Retina (tissue), 1 donor: Measurements from ENCODE around the gene ITGA2.
A peak's percentile ranks its signal among the peaks of the same experiment; 100 is the strongest.

Source experiments
- DNase-seq: peaks from one replicate; pipeline ENCODE4 v3.0.0-alpha.2; 2016

The ITGA2 gene

DNA sequence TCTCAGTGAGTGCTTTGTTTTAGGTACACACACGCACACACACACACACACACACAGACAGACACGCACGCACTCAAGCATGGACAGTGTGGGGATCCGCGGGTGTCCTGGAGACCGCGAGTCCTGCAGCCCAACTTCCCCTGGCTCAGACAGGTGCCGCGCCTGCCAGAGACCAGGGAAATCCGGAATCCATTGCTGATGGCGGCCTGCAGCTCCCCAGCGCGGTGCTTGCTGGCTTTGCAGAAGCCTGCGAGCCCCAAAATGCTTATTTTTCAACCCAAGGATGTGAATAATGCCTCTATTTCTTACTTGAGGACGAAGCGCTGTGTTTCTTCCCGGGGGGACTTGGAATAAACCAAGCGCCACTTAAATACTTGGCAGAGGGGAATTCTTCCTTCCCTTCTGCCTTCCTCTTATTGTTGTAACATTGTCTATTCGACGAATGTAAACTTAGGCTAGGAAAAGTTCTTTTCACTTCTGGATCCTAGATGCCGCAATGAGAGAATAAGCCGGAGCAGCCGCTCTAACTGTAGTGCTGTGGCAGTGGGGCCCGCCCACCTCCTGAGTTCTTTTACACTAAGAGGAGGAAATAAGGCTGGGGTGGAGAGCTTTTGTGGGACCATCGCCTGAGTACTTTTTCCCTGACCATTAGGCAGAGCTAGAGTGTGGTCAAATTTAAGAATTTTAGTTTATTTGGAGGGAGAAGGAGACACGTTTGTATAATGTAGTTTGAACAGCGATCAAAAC lies 802 bp downstream of the ITGA2 start:
- no peak for DNase-seq

DNA sequence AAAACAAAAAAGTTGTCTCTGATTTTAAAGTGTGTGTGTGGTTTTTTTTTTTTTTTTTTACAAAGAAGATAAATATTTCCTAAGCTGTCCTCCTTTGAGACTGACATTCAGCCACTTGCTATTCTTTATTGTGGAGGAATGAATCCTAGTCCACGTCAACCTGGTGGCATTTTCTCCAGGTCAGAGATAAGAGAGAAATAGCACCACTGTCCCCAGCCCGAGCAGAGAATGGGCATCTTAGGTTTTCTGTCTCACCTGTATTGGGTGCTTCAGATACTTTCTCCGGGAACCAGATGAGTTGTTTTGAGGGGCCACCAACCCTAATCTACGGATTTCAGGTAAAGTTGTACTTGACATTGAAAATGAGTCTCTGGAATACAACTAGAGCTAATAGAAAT lies 1.4 kb downstream of the ITGA2 start:
- no peak for DNase-seq

DNA sequence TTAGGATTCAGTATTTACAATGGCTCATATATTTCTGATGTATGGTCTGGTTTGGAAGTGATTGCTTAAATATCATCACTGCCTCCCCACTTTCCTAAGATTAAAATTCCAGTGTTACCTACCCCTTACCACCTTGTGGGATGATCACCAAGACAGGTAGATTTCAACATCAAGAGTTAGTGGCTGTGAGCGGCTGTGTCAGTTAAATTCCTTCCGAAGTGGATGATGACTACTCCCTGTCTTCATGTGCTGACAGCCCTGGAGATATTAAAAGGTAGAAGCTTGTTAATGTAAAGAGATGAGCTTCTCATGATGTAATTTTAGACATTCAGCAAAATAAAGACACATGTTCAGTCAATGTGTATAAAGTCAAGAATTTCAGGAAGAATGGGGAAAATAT lies 4.2 kb downstream of the ITGA2 start:
- DNase-seq, result no peak

DNA sequence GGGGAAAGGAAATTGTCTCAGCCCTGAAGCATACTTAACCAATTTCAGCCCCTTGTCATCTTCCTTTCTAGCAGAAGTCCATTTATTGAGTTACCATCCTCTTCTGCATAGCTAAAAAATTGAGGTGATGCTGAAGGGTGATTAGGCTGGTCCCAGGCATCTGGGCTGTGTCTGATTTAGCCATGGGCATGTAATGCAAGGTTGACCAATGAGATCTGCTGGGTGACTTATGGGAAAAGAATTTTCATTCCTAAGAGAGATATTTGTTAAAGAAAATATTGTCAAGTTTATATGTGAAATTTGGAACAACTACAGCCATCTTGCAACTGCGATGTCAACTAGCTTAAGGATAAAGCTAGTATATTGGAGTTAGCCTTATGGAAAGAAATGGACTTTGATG lies 5.1 kb downstream of the ITGA2 start:
- DNase-seq, result no peak

DNA sequence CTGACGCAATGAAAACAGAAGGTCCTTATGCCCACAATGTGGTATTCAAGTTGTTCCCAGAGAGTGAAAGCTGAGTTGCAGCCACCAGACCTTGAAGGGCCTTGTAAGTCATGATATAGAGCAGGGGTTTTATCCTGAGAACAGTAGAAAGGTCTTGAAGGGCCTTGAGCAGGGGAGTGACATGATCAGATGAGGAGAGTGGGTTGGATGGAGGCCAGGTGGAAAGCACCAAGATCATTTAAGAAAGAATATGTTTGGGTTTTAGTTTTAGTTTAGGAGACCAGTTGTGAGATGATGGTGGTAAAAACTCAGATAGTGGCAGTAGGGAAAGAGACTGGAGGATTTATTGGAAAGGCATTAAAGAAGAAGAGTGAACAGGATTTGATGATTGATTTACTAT lies 5.9 kb downstream of the ITGA2 start:
- DNase-seq, result no peak

DNA sequence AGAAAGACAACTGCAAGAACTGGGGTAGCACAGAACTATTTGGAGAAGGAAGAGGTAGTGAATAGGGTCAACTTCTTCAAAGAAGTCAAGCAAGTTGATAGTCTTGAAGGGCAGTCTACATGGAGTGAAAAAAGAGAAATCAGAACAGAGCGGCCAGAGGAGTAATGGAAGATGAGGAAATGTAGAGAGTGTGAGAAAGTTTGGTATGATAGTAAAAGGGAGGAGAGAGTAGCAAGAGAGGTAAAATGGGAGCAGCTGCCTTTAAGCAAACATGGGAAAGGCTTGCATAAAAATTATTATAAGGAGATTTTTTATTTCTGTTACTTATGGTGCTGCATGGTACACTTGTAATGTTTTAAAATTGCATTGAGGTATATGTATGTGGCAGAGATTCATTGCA lies 6.8 kb downstream of the ITGA2 start:
- no peak for DNase-seq

DNA sequence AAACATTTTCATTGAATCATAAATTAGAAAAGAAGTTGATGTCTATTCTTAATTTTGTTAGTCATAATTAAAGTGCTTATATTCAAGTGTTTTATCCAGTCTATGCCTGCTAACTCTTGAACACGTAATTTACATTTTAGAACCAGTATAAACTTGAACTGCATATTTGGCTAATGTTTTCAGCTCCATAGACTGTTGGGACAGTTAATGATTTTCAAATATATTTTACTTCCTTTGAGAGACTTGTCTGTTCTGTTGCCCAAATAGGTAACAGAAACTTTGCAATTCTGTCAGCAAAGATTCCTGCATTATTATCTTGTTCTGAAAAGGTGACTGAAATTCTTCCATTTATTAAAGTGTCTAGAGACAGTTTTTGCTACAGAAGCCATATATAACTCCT lies 7.8 kb downstream of the ITGA2 start:
- DNase-seq, result no peak

DNA sequence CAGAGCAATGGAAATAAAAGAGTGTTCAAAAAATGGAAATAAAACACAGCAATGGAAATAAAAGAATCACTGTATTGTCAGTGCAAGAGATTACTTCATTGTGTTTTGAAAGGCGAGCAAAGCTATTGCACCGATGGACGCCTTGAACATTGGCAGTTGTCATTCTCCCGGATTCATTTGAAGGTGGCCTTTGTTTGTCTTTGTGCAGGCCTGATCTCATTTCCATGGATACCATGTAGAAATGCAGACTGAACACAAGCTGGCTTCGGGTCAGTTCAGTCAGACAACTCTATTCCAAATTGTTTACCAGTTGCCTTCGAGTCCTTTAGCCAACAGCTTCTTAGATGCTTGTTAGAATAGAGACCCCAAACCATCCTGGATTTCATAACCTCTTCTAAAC lies 8.3 kb downstream of the ITGA2 start:
- peak; percentile 65 for DNase-seq

DNA sequence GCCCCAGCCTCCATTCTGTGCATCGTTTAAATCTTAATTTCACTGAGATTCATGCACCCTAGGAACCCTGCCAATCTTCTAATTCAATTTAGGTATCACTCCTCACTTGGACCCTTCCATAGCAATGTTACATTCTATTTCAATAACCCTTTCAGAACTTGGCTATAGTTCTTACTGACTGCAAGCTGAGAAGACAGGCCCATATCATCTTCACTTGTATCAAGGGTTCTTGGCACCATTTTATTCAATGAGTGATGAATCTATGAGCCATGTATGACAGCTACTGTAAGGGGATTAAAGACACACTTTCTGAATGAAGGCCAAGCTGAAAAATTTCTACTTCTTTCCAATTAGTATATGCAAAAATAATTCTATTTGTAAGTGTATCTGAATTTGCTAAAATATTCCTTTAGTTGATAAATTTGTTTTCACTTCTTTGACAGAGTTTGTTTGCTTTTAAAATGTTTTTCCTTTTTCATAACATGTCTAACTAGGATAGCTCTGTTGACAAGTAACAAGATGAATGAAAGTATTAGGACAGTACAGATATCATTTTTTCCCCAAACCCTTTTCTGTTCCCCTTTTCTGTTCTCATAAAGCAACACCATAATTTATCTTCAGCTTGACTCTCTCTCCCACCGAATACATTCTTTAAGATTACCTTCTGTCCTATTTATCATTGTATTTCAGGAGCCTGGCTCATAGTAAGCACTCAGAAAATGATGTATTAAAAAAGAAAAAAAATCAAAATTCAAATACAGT lies 9.6 kb downstream of the ITGA2 start:
- no peak for DNase-seq

DNA sequence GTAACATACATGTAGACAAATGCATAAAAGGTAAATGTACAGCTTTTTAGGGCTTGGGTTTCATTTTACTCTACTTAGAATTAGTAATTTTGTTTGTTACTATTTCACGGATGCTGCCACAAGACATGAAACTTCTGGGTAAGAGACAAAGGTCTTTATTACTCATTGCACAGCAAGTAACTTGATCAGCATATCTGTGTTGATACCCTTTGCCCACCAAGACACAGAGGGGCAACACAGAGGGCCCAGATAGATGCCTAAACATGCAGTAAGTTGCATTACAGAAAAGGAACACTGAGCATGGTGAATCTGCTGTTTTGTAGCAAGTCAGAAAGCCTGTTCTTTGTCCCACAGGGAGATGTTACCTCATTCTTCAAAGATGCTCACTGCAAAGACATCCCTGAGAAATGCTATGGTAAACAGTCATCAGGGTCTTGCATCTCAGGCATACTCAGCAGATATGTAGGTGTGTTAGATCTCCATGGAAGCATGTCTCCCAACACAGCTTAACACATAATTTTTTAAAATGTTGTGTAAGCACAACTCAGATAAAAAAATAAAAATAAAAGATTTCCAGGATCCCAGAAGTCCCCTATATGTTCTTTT lies 10.3 kb downstream of the ITGA2 start:
- DNase-seq, result no peak

DNA sequence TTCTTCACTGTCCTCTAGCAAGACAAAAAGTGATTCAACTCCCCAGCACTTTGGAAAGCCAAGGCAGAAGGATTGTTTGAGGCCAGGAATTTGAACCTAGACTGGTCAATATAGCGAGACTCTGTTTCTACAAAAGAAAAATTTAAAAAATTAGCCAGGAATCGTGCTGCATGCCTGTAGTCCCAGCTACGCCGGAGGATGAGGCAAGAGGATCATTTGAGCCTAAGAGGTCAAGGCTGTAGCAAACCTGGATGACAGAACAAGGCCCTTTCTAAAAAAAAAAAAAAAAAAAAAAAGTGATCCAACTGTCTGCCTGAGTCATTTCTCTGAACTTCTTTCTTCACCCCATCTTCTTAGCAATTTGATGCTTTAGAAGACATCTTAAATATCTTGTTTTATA lies 12.4 kb downstream of the ITGA2 start:
- no peak for DNase-seq

DNA sequence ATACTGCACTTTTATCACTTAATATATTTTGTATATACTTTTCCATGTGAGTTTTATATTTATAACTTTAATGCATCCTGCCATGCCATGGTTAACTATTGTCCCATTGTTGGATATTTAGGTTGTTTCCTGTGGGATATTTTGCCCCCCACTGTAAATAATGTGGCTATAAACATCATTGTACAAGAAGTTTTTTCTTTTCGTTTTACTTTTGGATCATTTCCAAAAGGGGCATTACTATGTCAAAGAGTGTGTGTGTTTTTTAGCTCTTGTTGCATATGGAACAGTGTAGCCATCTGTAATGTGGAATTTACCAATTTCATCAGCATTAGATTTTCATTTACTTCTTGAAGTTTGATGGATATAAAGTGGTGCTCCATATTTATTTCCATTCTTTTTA lies 13.3 kb downstream of the ITGA2 start:
- no peak for DNase-seq

DNA sequence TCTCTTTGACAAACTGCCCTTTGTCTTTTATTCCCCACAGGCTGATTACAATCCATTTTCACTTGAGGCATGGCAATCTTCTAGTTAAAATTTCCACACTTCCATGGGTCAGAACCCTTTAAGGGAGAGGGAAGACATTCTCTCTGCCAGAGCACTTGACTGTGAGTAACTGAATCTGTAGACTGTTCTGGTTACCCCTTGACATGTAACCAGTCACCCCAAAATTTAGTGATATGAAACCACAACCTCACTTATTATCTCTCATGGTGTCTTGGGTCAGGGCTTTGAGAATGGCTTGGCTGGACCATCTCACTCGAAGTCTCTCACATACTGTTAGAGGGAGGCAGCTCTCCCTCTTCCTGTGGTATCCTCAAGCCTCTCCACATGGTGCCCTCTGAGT lies 14.0 kb downstream of the ITGA2 start:
- no peak for DNase-seq

DNA sequence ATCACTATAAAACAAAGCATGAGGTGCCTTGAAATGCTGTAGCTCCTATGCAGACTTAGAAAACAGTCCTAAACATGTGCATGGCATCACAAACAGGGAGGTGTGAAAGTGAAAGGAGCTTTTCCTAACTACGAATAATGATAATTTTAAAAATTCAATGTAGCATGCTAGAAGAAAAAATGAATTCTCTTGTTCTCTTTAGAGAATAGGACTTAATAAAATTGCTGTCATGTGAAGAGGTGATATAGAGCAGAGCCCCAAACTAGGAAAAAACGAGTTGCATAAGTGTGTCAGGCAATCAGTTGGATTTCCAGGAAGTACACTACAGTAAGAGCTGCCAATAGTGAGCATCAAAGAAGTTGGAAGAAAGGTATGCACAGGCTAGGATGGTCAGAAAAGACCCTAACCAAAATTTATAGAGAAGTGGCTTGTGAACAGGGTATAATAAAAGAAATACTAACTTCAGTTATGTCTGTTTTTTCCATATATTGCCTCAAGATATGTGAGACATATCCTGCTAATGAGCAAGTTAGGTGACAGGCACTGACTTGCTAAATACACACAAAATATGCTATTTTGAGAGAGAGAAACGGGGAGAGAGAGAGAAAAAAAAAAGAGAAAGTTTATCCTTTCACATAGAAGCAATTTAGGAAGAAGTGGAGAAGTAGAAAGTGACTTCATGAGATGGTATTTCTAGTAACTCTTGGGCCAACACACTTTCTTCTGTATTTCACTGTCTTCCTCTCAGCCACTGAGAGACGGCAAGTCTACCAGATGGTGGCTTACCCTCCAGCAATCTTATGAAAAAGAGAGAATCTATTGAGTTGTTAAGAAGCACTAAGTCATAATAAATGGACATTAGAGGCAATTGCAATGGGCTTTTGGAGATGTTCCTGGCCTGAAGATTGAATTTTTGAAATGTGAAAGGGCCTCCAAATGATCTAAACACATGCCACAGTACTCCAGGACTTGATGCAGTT lies 18.0 kb downstream of the ITGA2 start:
- no peak for DNase-seq

DNA sequence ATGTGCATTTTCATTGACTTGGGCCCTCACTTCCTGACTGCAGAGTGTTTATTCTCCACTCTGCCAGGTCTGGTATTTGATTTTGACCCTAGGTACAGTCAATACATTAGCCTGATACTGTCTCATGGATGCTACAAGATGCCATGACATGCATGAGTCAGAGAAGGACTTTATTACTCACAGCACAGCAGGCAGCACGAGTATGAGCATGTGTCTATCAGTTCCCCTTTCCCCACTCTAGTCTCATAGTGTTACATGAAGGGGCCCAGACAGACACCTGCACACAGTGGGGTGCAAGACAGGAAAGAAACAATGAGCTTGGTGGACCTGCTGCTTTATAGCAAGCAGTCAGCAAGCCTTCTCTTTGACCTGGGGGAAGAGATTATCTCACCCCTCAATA lies 19.6 kb downstream of the ITGA2 start:
- DNase-seq, result no peak

DNA sequence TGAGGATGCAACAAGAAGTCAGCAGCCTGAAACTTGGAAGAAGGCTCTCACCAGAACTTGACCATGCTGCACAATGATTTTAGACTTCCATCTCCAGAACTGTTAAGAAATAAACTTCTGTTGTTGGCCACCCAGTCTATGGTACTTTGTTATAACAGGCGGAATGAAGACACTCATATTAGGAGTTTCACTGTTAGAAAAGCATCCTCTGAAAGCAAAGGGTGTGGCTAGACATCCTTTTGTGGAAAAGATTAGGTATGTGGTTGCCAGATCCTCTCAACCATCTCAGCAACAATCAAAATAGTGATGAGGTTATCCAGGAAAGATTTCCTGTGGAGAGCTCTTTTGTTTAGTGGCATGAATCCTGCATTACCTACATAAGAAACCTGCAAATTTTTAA lies 20.7 kb downstream of the ITGA2 start:
- no peak for DNase-seq

DNA sequence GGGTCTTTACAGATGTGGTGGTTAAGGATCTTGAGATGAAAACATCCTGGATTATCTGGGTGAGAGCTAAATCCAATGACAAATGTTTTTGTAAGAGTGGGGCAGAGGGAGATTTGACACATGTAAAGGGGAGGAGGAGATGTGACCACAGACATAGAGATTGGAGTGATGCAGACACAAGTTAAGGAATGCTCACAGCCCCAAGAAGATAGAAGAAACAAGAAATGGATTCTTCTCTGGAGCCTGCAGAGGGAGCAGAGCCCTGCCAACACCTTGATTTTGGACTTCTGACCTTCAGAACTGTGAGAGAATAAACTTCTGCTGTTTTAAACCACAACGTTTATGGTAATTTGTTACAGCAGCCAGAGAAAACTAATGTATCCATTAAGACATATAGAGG lies 21.7 kb downstream of the ITGA2 start:
- DNase-seq, result no peak

DNA sequence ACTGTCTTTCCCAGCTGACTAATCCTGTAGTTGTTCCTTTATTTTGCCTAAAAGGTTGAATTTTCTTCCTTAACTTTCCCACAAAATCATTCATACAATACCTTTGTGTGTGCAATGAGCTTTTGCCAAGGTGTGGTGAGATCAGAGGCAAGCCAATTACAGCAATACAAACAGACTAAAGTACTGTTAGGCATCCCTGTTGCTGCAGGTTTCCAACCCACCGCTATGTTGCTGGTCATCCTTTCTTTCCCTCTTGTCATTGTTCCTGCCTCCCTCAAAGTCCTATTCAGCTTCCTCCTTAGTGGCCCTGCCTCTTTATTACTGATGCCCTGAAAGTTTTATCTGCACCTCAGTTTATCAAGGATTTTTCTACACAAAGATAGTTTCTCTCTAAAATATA lies 22.1 kb downstream of the ITGA2 start:
- no peak for DNase-seq

DNA sequence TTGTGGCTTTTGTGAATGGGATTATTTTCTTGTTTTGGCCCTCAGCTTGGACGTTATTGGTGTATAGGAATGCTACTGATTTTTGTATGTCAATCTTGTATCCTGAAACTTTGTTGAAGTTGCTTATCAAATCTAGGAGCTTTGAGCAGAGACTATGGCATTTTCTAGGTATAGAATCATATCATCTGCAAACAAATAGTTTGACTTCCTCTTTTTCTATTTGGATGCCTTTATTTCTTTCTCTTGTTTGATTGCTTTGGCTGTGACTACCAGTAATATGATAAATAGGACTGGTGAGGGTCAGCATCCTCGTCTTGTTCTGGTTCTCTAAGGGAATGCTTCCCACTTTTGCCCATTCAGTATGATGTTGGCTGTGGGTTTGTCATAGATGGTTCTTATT lies 24.7 kb downstream of the ITGA2 start:
- DNase-seq, result no peak

DNA sequence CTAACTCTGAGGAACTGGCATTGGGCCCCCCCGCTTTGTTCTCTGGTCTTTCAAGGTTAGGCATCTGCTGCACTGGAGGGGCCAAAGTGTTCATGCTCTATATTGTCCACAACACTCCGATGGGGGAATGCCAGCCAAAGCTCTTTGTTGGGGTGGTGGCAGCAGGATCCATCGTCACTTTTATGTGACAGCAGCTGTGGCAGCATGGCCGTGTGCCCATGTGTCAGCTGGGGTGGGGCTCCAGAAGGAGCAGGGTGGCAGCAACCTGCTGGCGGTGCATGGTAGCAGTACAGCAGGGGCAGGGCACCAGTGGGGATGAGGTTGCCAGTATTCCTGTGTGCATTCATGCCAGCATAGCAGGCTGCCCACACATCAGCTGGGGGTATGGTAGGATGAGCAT lies 28.2 kb downstream of the ITGA2 start:
- no peak for DNase-seq

DNA sequence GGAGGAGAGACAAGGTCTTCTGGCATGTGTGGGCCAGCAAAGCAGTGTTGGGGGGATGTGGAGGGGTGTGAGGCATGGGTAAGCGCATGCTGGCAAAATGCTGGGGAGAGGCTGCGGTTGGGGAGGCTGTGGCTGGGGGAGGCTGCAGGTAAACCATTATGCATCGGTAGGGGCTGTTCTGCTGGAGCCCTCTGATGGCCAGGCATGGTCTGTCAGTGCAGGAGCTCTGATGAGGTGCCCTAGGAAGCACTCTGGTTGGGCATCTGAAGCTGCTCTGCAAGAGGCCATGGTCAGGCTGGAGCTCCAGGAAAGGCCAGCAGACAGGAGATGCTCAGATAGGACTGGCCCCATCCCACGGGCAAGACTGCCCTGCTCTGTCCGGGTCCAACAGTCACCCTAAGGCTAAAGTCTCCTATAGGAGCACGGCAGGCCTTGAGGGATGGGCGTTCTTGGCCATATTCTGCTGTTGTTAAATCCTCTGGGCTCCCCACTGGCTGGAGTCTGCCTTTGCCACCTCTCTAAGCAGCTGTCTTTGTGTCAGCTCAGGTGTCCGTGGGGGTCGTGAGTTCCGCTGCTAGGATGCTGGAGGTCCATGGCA lies 28.7 kb downstream of the ITGA2 start:
- DNase-seq, result no peak

DNA sequence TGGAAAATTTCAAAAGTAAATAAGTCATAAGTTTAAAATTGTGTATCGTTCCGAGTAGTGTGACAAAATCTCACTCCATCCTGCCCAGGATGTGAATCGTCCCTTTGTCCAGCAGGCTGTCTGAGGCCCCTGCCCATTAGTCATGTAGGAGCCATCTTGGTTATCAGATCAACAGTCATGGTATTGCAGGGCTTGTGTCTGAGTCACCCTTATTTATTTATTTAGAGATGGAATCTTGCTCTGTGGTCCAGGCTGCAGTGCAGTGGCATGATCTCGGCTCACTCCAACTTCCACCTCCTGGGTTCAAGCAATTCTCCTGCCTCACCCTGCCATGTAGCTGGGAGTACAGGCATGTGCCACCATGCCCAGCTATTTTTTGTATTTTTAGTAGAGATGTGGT lies 30.2 kb downstream of the ITGA2 start:
- DNase-seq, result no peak
